ENCODE data around the gene RNASE4.

RNASE4 gene

DNA sequence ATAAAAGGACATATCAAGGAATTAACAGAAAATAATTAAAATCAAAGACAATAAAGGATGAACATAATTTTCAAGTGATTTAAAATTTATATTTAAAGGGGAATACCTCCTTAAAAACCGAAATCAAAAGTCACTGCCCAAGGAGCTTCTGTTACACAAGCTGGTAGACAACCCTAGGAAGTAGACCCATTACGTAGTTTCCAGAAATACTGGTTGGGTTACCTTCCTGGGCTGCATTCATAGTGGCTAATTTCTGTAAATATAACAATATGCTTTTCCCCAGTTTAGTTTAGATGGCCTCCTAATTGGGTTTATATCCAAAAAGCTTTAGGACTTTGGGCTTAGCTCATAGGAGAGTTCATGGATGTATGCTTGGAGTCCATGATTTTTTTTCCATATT, 59.2 kb downstream of the RNASE4 start:
- TF ChIP-seq FOXP2 (optimal IDR thresholded peaks at IDR 0.05; ENCODE audit: borderline replicate concordance, extremely low read depth, extremely low read length, insufficient read depth) (no peak), TAF1 (IDR thresholded peaks at IDR 0.05; ENCODE audit: borderline replicate concordance, insufficient read depth, low read length) (no peak), SIN3A (IDR thresholded peaks at IDR 0.05; ENCODE audit: borderline replicate concordance, insufficient read depth, low read length) (no peak), POLR2AphosphoS5 (IDR thresholded peaks at IDR 0.05; ENCODE audit: low read depth, low read length) (no peak)
- TF ChIP-seq, protein P1, sequence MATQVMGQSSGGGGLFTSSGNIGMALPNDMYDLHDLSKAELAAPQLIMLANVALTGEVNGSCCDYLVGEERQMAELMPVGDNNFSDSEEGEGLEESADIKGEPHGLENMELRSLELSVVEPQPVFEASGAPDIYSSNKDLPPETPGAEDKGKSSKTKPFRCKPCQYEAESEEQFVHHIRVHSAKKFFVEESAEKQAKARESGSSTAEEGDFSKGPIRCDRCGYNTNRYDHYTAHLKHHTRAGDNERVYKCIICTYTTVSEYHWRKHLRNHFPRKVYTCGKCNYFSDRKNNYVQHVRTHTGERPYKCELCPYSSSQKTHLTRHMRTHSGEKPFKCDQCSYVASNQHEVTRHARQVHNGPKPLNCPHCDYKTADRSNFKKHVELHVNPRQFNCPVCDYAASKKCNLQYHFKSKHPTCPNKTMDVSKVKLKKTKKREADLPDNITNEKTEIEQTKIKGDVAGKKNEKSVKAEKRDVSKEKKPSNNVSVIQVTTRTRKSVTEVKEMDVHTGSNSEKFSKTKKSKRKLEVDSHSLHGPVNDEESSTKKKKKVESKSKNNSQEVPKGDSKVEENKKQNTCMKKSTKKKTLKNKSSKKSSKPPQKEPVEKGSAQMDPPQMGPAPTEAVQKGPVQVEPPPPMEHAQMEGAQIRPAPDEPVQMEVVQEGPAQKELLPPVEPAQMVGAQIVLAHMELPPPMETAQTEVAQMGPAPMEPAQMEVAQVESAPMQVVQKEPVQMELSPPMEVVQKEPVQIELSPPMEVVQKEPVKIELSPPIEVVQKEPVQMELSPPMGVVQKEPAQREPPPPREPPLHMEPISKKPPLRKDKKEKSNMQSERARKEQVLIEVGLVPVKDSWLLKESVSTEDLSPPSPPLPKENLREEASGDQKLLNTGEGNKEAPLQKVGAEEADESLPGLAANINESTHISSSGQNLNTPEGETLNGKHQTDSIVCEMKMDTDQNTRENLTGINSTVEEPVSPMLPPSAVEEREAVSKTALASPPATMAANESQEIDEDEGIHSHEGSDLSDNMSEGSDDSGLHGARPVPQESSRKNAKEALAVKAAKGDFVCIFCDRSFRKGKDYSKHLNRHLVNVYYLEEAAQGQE (IDR thresholded peaks at IDR 0.05; ENCODE audit: insufficient read depth in 1 of 2, low read depth in 2 of 2, low read length in 2 of 2) = no peak

DNA sequence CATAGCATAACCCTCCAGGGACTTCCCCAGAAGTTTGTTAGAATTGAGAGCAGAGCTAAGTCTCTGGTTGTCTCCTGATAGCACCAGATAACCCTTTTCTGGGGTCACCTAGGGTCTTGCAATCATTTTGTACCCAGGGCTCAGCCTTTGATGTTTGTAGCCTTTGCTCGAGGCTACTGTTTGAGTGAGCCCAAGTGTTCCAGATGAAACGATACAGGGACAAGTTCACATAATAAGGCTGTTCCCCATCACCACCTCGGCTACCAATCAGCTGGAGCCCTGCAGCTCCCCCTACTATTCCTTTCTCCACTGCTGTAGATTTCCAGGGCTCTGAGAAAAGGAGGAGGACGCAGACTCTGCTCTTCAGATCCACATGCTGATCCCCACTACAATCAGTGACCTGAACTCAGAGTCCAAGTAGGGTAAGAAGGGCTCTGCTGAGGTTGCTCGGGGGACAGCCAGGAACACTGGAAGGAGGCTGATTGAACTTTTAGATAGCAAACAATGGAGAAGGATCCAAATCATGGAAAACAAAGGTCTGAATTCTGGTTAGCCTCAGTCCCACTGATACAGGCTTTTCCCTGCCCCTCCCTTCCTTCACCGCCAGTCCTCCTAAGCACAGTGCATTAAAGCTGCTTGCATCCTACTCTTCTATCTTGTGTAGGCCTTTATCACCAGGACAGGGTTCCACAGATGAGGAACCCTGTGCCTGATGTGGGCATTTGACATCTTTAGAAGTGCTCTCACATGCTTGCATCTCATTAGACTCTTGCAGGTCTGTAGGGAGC, 61.4 kb downstream of the RNASE4 start, which contains the start of gene EDDM3A:
Gene EDDM3A, plus strand, starts transcription at position 317 of the 788 bp plus-strand sequence. CDS start 1,694 bp downstream, outside the sequence.
- TF ChIP-seq TAF1 (IDR thresholded peaks at IDR 0.05; ENCODE audit: borderline replicate concordance, insufficient read depth, low read length) (no peak), SIN3A (IDR thresholded peaks at IDR 0.05; ENCODE audit: borderline replicate concordance, insufficient read depth, low read length) (no peak), POLR2AphosphoS5 (IDR thresholded peaks at IDR 0.05; ENCODE audit: low read depth, low read length) (no peak), FOXP2 (optimal IDR thresholded peaks at IDR 0.05; ENCODE audit: borderline replicate concordance, extremely low read depth, extremely low read length, insufficient read depth) (no peak)
- TF ChIP-seq, protein P1 (IDR thresholded peaks at IDR 0.05; ENCODE audit: insufficient read depth in 1 of 2, low read depth in 2 of 2, low read length in 2 of 2) = no peak

DNA sequence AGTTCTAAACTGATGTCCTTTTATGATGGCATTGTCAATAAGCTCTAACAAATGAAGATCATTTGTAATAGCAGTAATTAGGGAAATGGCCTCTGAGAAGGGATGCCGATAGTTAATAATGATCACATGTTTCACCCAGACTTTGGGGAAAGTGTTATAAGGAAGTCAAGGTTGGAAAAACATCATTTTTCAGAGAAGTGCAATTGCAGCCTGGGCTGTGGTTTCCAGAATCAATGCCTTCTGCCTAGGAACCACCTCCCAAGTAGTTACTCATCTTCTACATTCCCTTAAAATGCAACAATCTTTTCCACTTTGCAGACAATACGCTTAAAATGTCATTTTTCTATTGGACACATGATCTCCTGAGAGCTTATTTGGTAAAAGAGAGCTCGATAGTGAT, 62.2 kb downstream of the RNASE4 start:
- TF ChIP-seq TAF1 (IDR thresholded peaks at IDR 0.05; ENCODE audit: borderline replicate concordance, insufficient read depth, low read length) (no peak), POLR2AphosphoS5 (IDR thresholded peaks at IDR 0.05; ENCODE audit: low read depth, low read length) (no peak), SIN3A (IDR thresholded peaks at IDR 0.05; ENCODE audit: borderline replicate concordance, insufficient read depth, low read length) (no peak), FOXP2 (optimal IDR thresholded peaks at IDR 0.05; ENCODE audit: borderline replicate concordance, extremely low read depth, extremely low read length, insufficient read depth) (no peak)
- TF ChIP-seq, protein P1 (IDR thresholded peaks at IDR 0.05; ENCODE audit: insufficient read depth in 1 of 2, low read depth in 2 of 2, low read length in 2 of 2) = no peak

DNA sequence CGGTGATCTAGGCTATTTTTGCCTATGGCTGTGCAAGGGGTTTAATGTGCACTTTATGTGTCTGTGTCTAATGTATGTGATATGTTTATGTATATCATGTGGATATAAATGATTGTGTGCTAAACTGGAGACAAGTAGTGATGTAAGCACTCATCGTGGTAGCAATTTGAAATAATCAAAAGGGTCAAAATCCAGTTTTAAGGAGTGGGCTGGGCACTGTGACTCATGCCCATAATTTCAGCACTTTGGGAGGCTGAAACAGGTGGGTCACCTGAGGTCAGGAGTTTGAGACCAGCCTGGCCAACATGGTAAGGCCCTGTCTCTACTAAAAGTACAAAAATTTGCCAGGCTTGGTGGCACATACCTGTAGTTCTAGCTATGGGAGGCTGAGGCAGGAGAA, 64.1 kb downstream of the RNASE4 start:
- TF ChIP-seq, protein P1 (IDR thresholded peaks at IDR 0.05; ENCODE audit: insufficient read depth in 1 of 2, low read depth in 2 of 2, low read length in 2 of 2) = no peak
- TF ChIP-seq TAF1 (IDR thresholded peaks at IDR 0.05; ENCODE audit: borderline replicate concordance, insufficient read depth, low read length) (no peak), FOXP2 (optimal IDR thresholded peaks at IDR 0.05; ENCODE audit: borderline replicate concordance, extremely low read depth, extremely low read length, insufficient read depth) (no peak), SIN3A (IDR thresholded peaks at IDR 0.05; ENCODE audit: borderline replicate concordance, insufficient read depth, low read length) (no peak), POLR2AphosphoS5 (IDR thresholded peaks at IDR 0.05; ENCODE audit: low read depth, low read length) (no peak)
